HepG2 (cell line): ENCODE measurements around the gene WNT10A. TPM values are rescaled to one million over a fixed set of nuclear protein-coding genes. Genes with fewer than 3 reads are reported as not detected.

ENCODE experiments used
- ATAC-seq: fragments of 200-7000 bp; cut with Tn5 transposase; 3 replicates; pipeline ENCODE4 v1.9.1; 2020; ENCODE audit warnings: mild to moderate bottlenecking, moderate library complexity
- BruUV-seq: library from RNA; stranded (reverse); fragments of 400-500 nt; replicated peaks from 2 replicates; lab custom pipeline; 2021; lab: Mats Ljungman, UMichigan
- CTCF ChIA-PET: fragments of 300-600 bp; formaldehyde crosslinking; extraction: SDS; loops from one replicate; lab custom pipeline; 2021; ENCODE audit warnings: low total read pairs, inconsistent platforms, low intra/inter-chr PET ratio; lab: Yijun Ruan, JAX
- POLR2A ChIA-PET: fragments of 350-600 bp; sonication (Branson Sonifier 250); formaldehyde crosslinking; loops from one replicate; lab custom pipeline; 2020; ENCODE audit warnings: antibody characterized with exemption, inconsistent platforms; lab: Yijun Ruan, JAX
- DNase-seq: peaks from one replicate; pipeline ENCODE4 v3.0.0-alpha.2; 2015; ENCODE audit warnings: low spot score
- FAIRE-seq: peaks from 3 replicates; lab custom pipeline; 2011; peaks lifted over from hg19 to GRCh38; lab: Jason Lieb, UNC
- H2AFZ ChIP-seq: one replicate; pipeline ENCODE4 v1.6.1; 2011; ENCODE audit warnings: low read length, inconsistent platforms
- H3K27ac ChIP-seq: fragments of 300-600 bp; 3 replicates; pipeline ENCODE4 v1.8.0; 2011; ENCODE audit warnings: mixed run types, mild to moderate bottlenecking, mixed read lengths, low read length, inconsistent platforms; ENCODE audit not compliant: insufficient read depth; ENCODE audit errors: extremely low read length
- H3K27me3 ChIP-seq, 2 experiments: fragments of 200-600 bp in 1 of 2; 2 replicates in 1 of 2; 3 replicates in 1 of 2; pipeline versions ENCODE4 v1.6.0 to v1.8.0; 2011; ENCODE audit warnings: low read length in 2 of 2, mild to moderate bottlenecking in 2 of 2, moderate library complexity in 2 of 2, inconsistent platforms in 1 of 2; ENCODE audit not compliant: insufficient read depth in 2 of 2, control insufficient read depth in 1 of 2
- H3K36me3 ChIP-seq, 2 experiments: fragments of 200-600 bp in 1 of 2; replicated peaks in 1 of 2; 2 replicates in 1 of 2; 3 replicates in 1 of 2; pipeline versions ENCODE4 v1.5.1 to v1.8.0; 2011; ENCODE audit warnings: low read length in 2 of 2, inconsistent platforms in 1 of 2; ENCODE audit not compliant: insufficient read depth in 2 of 2, control insufficient read depth in 1 of 2
- H3K4me1 ChIP-seq: 2 replicates; pipeline ENCODE4 v1.5.1; 2012; ENCODE audit warnings: low read length, inconsistent platforms; ENCODE audit not compliant: insufficient read depth
- H3K4me2 ChIP-seq: 2 replicates; pipeline ENCODE4 v1.6.0; 2011; ENCODE audit warnings: low read depth, low read length, inconsistent platforms
- H3K4me3 ChIP-seq, 3 experiments: fragments of 200-600 bp in 1 of 3; sonication (generic), shearing (Covaris generic) in 1 of 3; replicated peaks in 1 of 3; 2 replicates each; pipeline ENCODE4 v1.5.1; 2011 to 2016; ENCODE audit warnings: low read length in 3 of 3, inconsistent platforms in 2 of 3, low read depth in 2 of 3, mild to moderate bottlenecking in 2 of 3, control low read depth in 1 of 3, mixed read lengths in 1 of 3; ENCODE audit not compliant: insufficient read depth in 1 of 3
- H3K79me2 ChIP-seq: one replicate; pipeline ENCODE4 v1.6.1; 2011; ENCODE audit warnings: low read length, inconsistent platforms; ENCODE audit not compliant: insufficient read depth
- H3K9ac ChIP-seq: 2 replicates; pipeline ENCODE4 v1.6.0; 2011; ENCODE audit warnings: mild to moderate bottlenecking, low read depth, low read length, inconsistent platforms; ENCODE audit not compliant: insufficient read depth
- H3K9me3 ChIP-seq: 2 replicates; pipeline ENCODE4 v1.5.1; 2012; ENCODE audit warnings: mild to moderate bottlenecking, low read length
- H4K20me1 ChIP-seq: 2 replicates; pipeline ENCODE4 v1.6.0; 2011; ENCODE audit warnings: inconsistent platforms, mild to moderate bottlenecking, low read length, moderate library complexity; ENCODE audit not compliant: insufficient read depth
- ARNT2 ChIP-seq: sonication (generic); formaldehyde crosslinking; IDR thresholded peaks from 2 replicates; pipeline ENCODE4 v1.8.0; 2022; ENCODE audit warnings: mild to moderate bottlenecking, low read depth, missing genetic modification reagents, moderate library complexity
- GPN1 ChIP-seq: sonication (generic); formaldehyde crosslinking; IDR thresholded peaks from 2 replicates; pipeline ENCODE4 v1.5.1; 2020; ENCODE audit warnings: missing genetic modification reagents, borderline replicate concordance
- KAT7 ChIP-seq: IDR thresholded peaks from 2 replicates; pipeline ENCODE4 v1.6.1; 2018; ENCODE audit warnings: borderline replicate concordance, missing compliant biosample characterization
- MAFF ChIP-seq: IDR thresholded peaks from 2 replicates; pipeline ENCODE4 v1.6.1; 2011; ENCODE audit warnings: low read depth, low read length, improper control_type of control experiment
- SNAI1 ChIP-seq: sonication (generic); formaldehyde crosslinking; IDR thresholded peaks from 2 replicates; pipeline ENCODE4 v1.5.0; 2020; ENCODE audit warnings: mild to moderate bottlenecking, missing genetic modification reagents, borderline replicate concordance
- SUZ12 ChIP-seq: fragments of 150-350 bp; IDR thresholded peaks from 2 replicates; pipeline ENCODE4 v1.6.1; 2014; ENCODE audit warnings: low read depth, low read length
- ZFP36 ChIP-seq: fragments of 150-350 bp; IDR thresholded peaks from 2 replicates; pipeline ENCODE4 v1.6.1; 2018; ENCODE audit warnings: borderline replicate concordance, low read length, low read depth; ENCODE audit not compliant: partially characterized antibody
- ZFP82 ChIP-seq: sonication (generic); formaldehyde crosslinking; IDR thresholded peaks from 2 replicates; pipeline ENCODE4 v1.5.1; 2020; ENCODE audit warnings: mild to moderate bottlenecking, missing genetic modification reagents, borderline replicate concordance
- ZNF354B ChIP-seq: sonication (generic); formaldehyde crosslinking; IDR thresholded peaks from 2 replicates; pipeline ENCODE4 v1.8.0; 2022; ENCODE audit warnings: mild to moderate bottlenecking, missing genetic modification reagents
- ZNF589 ChIP-seq: sonication (generic); formaldehyde crosslinking; conservative IDR thresholded peaks from 2 replicates; pipeline ENCODE4 v1.8.0; 2022; ENCODE audit warnings: mild to moderate bottlenecking, moderate library complexity, missing genetic modification reagents
- ZNF670 ChIP-seq: sonication (generic); formaldehyde crosslinking; IDR thresholded peaks from 2 replicates; pipeline ENCODE4 v1.8.0; 2022; ENCODE audit warnings: mild to moderate bottlenecking, missing genetic modification reagents, borderline replicate concordance
- WGBS: methylation state at CpG from one replicate; pipeline ENCODE4 v1.1.6; 2017; ENCODE audit warnings: low lambda C conversion rate; 5-methylcytosine and 5-hydroxymethylcytosine counted together
- in situ Hi-C: cut with HindIII; loops from 2 replicates; pipeline ENCODE4 v1.10.0; 2017; ENCODE audit warnings: low pct_unique_long_range_greater_than_20kb; ENCODE audit not compliant: extremely low pct_ligation_motif_present
- intact Hi-C: fragments of 100-400 bp; cut with micrococcal nuclease; formaldehyde crosslinking; loops from one replicate; pipeline ENCODE4 v1.10.0; 2022; ENCODE audit not compliant: unreplicated experiment
- polyA plus RNA-seq, 8 experiments: library from polyadenylated mRNA; depleted of rRNA in 3 of 8; stranded (reverse) in 7 of 8; unstranded in 1 of 8; fragments of >200 nt; fragmentation: Illumina TruSeq in 4 of 8; extraction: Trizol in 4 of 8; gene quantifications; 2 replicates each; pipeline versions ENCODE4 v1.2.1 to v1.2.3, GENCODE V29; 2011 to 2016; ENCODE audit warnings: low read depth in 4 of 8, missing spikeins in 1 of 8, mixed read lengths in 1 of 8; ENCODE audit not compliant: insufficient read depth in 1 of 8
- total RNA-seq, 5 experiments: library from RNA; depleted of rRNA; stranded (reverse); fragments of >200 nt; fragmentation: Illumina TruSeq; extraction: Trizol; gene quantifications; 2 replicates each; pipeline ENCODE4 v1.2.3, GENCODE V29; 2016; ENCODE audit warnings: low read depth in 1 of 5
- TF ChIP-seq, protein P1 (sequence below): IDR thresholded peaks from 2 replicates; pipeline ENCODE4 v1.6.1; 2016
- TF ChIP-seq, protein P2 (sequence below): sonication (generic); formaldehyde crosslinking; IDR thresholded peaks from 2 replicates; pipeline ENCODE4 v1.4.0; 2020; ENCODE audit warnings: low read depth, mild to moderate bottlenecking, missing genetic modification reagents
- TF ChIP-seq, protein P3 (sequence below): sonication (generic); formaldehyde crosslinking; IDR thresholded peaks from 2 replicates; pipeline ENCODE4 v1.4.0; 2020; ENCODE audit warnings: mild to moderate bottlenecking, missing genetic modification reagents

WNT10A gene
- total and polyA plus RNA-seq, 2 of the 13 experiments (the other 11 are each of a cell fraction or from before 2014, with no cell fraction given): 0.03 TPM; not detected in 1

DNA sequence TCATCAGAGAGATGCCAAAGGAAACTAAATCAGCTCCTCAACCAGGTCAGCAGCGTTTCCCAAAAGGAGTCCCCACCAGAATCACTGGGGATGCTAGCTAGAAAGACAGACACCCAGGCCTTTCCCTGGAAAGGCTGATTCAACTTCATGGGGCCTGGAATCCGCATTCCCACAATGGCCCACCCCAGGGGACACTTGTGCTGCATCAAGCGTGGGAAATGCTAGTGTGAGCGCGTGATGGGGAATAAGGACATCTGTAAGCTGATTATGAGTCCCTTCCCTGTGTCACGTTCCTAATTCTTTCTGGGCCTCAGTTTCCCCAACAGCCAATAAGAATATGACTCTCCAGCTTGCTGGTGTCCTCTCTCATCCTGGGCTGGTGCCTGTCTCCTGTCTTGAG, 2.2 kb upstream of the WNT10A start:
- WGBS: 33% methylated on average over 6 of the region's 6 CpGs
- intact Hi-C loops (no loop called here), in situ Hi-C loops (no loop called here)
- Histone ChIP-seq H3K36me3 (no peaks in the 10 kb centered on the region), H3K4me2 (no peak overlapping the region), H3K4me3 (no peak overlapping the region), H3K9ac (no peak overlapping the region), H3K27me3 (peaks cover 27 to 91% of the 10 kb centered on the region in 2 experiments; a peak in 4 of 5 replicates), H3K4me1 (0 out of 2 replicates have a peak, but pooled peaks cover 9% of the 10 kb centered on the region), H2AFZ (no peak overlapping the region), H3K27ac (no peak overlapping the region), H4K20me1 (peaks cover 8% of the 10 kb centered on the region; the same call in 1 of the 2 replicates), H3K9me3 (no peaks in the 10 kb centered on the region)
- no peak for ATAC-seq
- no peak for FAIRE-seq
- BruUV-seq: no TSS peak
- no peak for DNase-seq
- POLR2A ChIA-PET: no interaction called here
- CTCF ChIA-PET: no interaction called here
- TF ChIP-seq ZNF354B (CRISPR knock-in tag) (no peak), ZNF670 (CRISPR knock-in tag) (no peak), ARNT2 (no peak), ZNF589 (CRISPR knock-in tag) (no peak), GPN1 (CRISPR knock-in tag) (no peak), SNAI1 (no peak), KAT7 (CRISPR knock-in tag) (no peak), SUZ12 (no peak), MAFF (no peak), ZFP82 (CRISPR knock-in tag) (no peak), ZFP36 (no peak)
- TF ChIP-seq, protein P1, sequence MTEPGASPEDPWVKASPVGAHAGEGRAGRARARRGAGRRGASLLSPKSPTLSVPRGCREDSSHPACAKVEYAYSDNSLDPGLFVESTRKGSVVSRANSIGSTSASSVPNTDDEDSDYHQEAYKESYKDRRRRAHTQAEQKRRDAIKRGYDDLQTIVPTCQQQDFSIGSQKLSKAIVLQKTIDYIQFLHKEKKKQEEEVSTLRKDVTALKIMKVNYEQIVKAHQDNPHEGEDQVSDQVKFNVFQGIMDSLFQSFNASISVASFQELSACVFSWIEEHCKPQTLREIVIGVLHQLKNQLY (CRISPR knock-in tag): no peak
- TF ChIP-seq, protein P2, sequence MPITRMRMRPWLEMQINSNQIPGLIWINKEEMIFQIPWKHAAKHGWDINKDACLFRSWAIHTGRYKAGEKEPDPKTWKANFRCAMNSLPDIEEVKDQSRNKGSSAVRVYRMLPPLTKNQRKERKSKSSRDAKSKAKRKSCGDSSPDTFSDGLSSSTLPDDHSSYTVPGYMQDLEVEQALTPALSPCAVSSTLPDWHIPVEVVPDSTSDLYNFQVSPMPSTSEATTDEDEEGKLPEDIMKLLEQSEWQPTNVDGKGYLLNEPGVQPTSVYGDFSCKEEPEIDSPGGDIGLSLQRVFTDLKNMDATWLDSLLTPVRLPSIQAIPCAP (CRISPR knock-in tag): no peak
- TF ChIP-seq, protein P3, sequence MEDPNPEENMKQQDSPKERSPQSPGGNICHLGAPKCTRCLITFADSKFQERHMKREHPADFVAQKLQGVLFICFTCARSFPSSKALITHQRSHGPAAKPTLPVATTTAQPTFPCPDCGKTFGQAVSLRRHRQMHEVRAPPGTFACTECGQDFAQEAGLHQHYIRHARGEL: no peak
- TF ChIP-seq, all 625 proteins: peak for 0
- no peaks in the 10 kb centered on the region for H3K79me2 ChIP-seq
